HepG2 (cell line): ENCODE data around the gene P3H3. TPM values are rescaled to one million over a fixed set of nuclear protein-coding genes. Genes with fewer than 3 reads are reported as not detected.

Experiments
- BCL6 ChIP-seq: IDR thresholded peaks from 2 replicates; pipeline ENCODE4 v1.6.1; 2016; ENCODE audit warnings: missing genetic modification reagents, missing compliant biosample characterization
- MAZ ChIP-seq, 2 experiments: sonication (generic) in 1 of 2; formaldehyde crosslinking in 1 of 2; IDR thresholded peaks; 2 replicates each; pipeline versions ENCODE4 v1.5.0 to v1.6.1; 2012 to 2020; ENCODE audit warnings: low read depth in 2 of 2, mild to moderate bottlenecking in 2 of 2, borderline replicate concordance in 1 of 2, improper control_type of control experiment in 1 of 2, low read length in 1 of 2, missing genetic modification reagents in 1 of 2, moderate library complexity in 1 of 2
- MIXL1 ChIP-seq: IDR thresholded peaks from 2 replicates; pipeline ENCODE4 v1.6.1; 2016
- ZNF337 ChIP-seq: sonication (generic); formaldehyde crosslinking; IDR thresholded peaks from 2 replicates; pipeline ENCODE4 v1.5.1; 2020; ENCODE audit warnings: missing genetic modification reagents, low read depth, mild to moderate bottlenecking, borderline replicate concordance
- polyA plus RNA-seq, 8 experiments: library from polyadenylated mRNA; depleted of rRNA in 3 of 8; stranded (reverse) in 7 of 8; unstranded in 1 of 8; fragments of >200 nt; fragmentation: Illumina TruSeq in 4 of 8; extraction: Trizol in 4 of 8; gene quantifications; 2 replicates each; pipeline versions ENCODE4 v1.2.1 to v1.2.3, GENCODE V29; 2011 to 2016; ENCODE audit warnings: low read depth in 4 of 8, missing spikeins in 1 of 8, mixed read lengths in 1 of 8; ENCODE audit not compliant: insufficient read depth in 1 of 8
- total RNA-seq, 5 experiments: library from RNA; depleted of rRNA; stranded (reverse); fragments of >200 nt; fragmentation: Illumina TruSeq; extraction: Trizol; gene quantifications; 2 replicates each; pipeline ENCODE4 v1.2.3, GENCODE V29; 2016; ENCODE audit warnings: low read depth in 1 of 5
- TF ChIP-seq, protein P1 (sequence below): sonication (generic); formaldehyde crosslinking; IDR thresholded peaks from 2 replicates; pipeline ENCODE4 v1.9.0; 2021; ENCODE audit warnings: mild to moderate bottlenecking, missing genetic modification reagents
- TF ChIP-seq, protein P2 (sequence below): sonication (generic); formaldehyde crosslinking; IDR thresholded peaks from 2 replicates; pipeline ENCODE4 v1.4.0; 2020; ENCODE audit warnings: missing genetic modification reagents, mild to moderate bottlenecking, borderline replicate concordance
- TF ChIP-seq, protein P3 (sequence below), 2 experiments: sonication (generic) in 1 of 2; formaldehyde crosslinking in 1 of 2; IDR thresholded peaks; 2 replicates each; pipeline versions ENCODE4 v1.5.1 to v1.6.1; 2011 to 2020; ENCODE audit warnings: borderline replicate concordance in 1 of 2, low read depth in 1 of 2, low read length in 1 of 2, mild to moderate bottlenecking in 1 of 2, missing genetic modification reagents in 1 of 2, moderate library complexity in 1 of 2
- TF ChIP-seq, protein P4 (sequence below): sonication (generic); formaldehyde crosslinking; IDR thresholded peaks from 2 replicates; pipeline ENCODE4 v1.8.0; 2022; ENCODE audit warnings: mild to moderate bottlenecking, missing genetic modification reagents; ENCODE audit not compliant: insufficient replicate concordance
- TF ChIP-seq, protein P5 (sequence below): sonication (generic); formaldehyde crosslinking; IDR thresholded peaks from 2 replicates; pipeline ENCODE4 v1.5.1; 2020; ENCODE audit warnings: missing genetic modification reagents, mild to moderate bottlenecking, borderline replicate concordance
- TF ChIP-seq, protein P6 (sequence below): sonication (generic); formaldehyde crosslinking; IDR thresholded peaks from 2 replicates; pipeline ENCODE4 v1.5.0; 2020; ENCODE audit warnings: mild to moderate bottlenecking, missing genetic modification reagents, moderate library complexity

Gene P3H3
- total and polyA plus RNA-seq, 2 of the 13 experiments (the other 11 are each of a cell fraction or from before 2014, with no cell fraction given) = 20.1 to 20.5 TPM

DNA sequence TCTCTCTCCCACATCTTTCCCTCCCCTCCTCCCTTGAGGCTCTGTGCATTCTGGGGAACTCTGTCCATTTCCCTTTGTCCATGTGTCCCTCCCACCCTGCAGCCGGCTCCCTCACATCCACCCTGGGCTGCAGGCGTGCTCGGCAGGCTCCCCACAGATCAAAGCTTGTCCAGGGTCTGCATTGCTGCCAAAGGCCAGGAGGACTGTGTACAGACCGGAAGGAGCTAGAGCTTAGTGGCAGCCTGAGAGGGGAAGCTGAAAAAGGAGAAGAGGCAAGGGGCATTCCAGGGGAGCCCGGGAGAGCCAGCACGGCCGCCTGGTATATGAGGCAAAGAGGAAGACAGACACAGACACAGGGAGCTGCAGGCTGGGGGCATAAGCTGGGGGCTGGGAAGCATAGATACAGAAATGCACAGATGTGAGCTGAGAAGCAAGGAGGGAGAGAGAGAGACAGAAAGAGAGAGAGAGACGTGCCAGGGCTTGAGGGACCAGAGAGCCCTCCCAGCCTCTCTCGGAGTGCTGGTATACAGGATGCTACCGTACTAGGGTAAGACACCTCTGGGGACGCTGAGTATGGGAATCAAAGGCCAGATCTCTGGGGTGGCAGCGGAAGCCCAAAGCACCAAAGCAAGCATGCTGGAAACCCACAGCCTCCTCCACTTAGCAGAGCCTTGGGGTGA, 35.5 kb upstream of the P3H3 start (continued):
- TF ChIP-seq, protein P1, sequence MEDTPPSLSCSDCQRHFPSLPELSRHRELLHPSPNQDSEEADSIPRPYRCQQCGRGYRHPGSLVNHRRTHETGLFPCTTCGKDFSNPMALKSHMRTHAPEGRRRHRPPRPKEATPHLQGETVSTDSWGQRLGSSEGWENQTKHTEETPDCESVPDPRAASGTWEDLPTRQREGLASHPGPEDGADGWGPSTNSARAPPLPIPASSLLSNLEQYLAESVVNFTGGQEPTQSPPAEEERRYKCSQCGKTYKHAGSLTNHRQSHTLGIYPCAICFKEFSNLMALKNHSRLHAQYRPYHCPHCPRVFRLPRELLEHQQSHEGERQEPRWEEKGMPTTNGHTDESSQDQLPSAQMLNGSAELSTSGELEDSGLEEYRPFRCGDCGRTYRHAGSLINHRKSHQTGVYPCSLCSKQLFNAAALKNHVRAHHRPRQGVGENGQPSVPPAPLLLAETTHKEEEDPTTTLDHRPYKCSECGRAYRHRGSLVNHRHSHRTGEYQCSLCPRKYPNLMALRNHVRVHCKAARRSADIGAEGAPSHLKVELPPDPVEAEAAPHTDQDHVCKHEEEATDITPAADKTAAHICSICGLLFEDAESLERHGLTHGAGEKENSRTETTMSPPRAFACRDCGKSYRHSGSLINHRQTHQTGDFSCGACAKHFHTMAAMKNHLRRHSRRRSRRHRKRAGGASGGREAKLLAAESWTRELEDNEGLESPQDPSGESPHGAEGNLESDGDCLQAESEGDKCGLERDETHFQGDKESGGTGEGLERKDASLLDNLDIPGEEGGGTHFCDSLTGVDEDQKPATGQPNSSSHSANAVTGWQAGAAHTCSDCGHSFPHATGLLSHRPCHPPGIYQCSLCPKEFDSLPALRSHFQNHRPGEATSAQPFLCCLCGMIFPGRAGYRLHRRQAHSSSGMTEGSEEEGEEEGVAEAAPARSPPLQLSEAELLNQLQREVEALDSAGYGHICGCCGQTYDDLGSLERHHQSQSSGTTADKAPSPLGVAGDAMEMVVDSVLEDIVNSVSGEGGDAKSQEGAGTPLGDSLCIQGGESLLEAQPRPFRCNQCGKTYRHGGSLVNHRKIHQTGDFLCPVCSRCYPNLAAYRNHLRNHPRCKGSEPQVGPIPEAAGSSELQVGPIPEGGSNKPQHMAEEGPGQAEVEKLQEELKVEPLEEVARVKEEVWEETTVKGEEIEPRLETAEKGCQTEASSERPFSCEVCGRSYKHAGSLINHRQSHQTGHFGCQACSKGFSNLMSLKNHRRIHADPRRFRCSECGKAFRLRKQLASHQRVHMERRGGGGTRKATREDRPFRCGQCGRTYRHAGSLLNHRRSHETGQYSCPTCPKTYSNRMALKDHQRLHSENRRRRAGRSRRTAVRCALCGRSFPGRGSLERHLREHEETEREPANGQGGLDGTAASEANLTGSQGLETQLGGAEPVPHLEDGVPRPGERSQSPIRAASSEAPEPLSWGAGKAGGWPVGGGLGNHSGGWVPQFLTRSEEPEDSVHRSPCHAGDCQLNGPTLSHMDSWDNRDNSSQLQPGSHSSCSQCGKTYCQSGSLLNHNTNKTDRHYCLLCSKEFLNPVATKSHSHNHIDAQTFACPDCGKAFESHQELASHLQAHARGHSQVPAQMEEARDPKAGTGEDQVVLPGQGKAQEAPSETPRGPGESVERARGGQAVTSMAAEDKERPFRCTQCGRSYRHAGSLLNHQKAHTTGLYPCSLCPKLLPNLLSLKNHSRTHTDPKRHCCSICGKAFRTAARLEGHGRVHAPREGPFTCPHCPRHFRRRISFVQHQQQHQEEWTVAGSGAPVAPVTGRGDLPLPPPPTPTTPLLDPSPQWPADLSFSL (CRISPR knock-in tag) = peak; percentile 74; the same call in 1 of the 2 replicates
- TF ChIP-seq, protein P2, sequence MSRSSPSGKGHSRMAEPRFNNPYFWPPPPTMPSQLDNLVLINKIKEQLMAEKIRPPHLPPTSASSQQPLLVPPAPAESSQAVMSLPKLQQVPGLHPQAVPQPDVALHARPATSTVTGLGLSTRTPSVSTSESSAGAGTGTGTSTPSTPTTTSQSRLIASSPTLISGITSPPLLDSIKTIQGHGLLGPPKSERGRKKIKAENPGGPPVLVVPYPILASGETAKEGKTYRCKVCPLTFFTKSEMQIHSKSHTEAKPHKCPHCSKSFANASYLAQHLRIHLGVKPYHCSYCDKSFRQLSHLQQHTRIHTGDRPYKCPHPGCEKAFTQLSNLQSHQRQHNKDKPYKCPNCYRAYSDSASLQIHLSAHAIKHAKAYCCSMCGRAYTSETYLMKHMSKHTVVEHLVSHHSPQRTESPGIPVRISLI (CRISPR knock-in tag) = no peak; the same call in 1 of the 2 replicates
- TF ChIP-seq ZNF337 (CRISPR knock-in tag) = peak; percentile 88; the same call in 1 of the 2 replicates
- no peak for TF ChIP-seq MAZ (IDR thresholded peaks at IDR 0.05; ENCODE audit: borderline replicate concordance, low read depth, low read length)
- 0 out of 2 replicates have a peak, but pooled peaks have one; percentile 41 for TF ChIP-seq MAZ (CRISPR knock-in tag; IDR thresholded peaks at IDR 0.05; ENCODE audit: low read depth)
- TF ChIP-seq, protein P3, sequence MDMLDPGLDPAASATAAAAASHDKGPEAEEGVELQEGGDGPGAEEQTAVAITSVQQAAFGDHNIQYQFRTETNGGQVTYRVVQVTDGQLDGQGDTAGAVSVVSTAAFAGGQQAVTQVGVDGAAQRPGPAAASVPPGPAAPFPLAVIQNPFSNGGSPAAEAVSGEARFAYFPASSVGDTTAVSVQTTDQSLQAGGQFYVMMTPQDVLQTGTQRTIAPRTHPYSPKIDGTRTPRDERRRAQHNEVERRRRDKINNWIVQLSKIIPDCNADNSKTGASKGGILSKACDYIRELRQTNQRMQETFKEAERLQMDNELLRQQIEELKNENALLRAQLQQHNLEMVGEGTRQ (IDR thresholded peaks at IDR 0.05; ENCODE audit: low read depth, low read length) = no peak
- TF ChIP-seq, protein P3 (CRISPR knock-in tag; IDR thresholded peaks at IDR 0.05; ENCODE audit: borderline replicate concordance) = no peak
- TF ChIP-seq, protein P4, sequence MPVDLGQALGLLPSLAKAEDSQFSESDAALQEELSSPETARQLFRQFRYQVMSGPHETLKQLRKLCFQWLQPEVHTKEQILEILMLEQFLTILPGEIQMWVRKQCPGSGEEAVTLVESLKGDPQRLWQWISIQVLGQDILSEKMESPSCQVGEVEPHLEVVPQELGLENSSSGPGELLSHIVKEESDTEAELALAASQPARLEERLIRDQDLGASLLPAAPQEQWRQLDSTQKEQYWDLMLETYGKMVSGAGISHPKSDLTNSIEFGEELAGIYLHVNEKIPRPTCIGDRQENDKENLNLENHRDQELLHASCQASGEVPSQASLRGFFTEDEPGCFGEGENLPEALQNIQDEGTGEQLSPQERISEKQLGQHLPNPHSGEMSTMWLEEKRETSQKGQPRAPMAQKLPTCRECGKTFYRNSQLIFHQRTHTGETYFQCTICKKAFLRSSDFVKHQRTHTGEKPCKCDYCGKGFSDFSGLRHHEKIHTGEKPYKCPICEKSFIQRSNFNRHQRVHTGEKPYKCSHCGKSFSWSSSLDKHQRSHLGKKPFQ (CRISPR knock-in tag) = no peak
- TF ChIP-seq, protein P5, sequence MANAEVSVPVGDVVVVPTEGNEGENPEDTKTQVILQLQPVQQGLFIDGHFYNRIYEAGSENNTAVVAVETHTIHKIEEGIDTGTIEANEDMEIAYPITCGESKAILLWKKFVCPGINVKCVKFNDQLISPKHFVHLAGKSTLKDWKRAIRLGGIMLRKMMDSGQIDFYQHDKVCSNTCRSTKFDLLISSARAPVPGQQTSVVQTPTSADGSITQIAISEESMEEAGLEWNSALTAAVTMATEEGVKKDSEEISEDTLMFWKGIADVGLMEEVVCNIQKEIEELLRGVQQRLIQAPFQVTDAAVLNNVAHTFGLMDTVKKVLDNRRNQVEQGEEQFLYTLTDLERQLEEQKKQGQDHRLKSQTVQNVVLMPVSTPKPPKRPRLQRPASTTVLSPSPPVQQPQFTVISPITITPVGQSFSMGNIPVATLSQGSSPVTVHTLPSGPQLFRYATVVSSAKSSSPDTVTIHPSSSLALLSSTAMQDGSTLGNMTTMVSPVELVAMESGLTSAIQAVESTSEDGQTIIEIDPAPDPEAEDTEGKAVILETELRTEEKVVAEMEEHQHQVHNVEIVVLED (CRISPR knock-in tag) = peak; percentile 62; the same call in 1 of the 2 replicates
- TF ChIP-seq BCL6 = peak; percentile 56
- TF ChIP-seq MIXL1 (CRISPR knock-in tag) = peak; percentile 55
- TF ChIP-seq, protein P6, sequence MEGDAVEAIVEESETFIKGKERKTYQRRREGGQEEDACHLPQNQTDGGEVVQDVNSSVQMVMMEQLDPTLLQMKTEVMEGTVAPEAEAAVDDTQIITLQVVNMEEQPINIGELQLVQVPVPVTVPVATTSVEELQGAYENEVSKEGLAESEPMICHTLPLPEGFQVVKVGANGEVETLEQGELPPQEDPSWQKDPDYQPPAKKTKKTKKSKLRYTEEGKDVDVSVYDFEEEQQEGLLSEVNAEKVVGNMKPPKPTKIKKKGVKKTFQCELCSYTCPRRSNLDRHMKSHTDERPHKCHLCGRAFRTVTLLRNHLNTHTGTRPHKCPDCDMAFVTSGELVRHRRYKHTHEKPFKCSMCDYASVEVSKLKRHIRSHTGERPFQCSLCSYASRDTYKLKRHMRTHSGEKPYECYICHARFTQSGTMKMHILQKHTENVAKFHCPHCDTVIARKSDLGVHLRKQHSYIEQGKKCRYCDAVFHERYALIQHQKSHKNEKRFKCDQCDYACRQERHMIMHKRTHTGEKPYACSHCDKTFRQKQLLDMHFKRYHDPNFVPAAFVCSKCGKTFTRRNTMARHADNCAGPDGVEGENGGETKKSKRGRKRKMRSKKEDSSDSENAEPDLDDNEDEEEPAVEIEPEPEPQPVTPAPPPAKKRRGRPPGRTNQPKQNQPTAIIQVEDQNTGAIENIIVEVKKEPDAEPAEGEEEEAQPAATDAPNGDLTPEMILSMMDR (CRISPR knock-in tag) = peak; percentile 31; the same call in 1 of the 2 replicates
